ENCODE measurements around the gene IGF2BP2.

GRCh38 chr3:185630182-185630622, 194.6 kb downstream of the IGF2BP2 start:
- TF ChIP-seq POLR2A (IDR thresholded peaks at IDR 0.05; ENCODE audit: low read length): no peak
- TF ChIP-seq GATA1 (IDR thresholded peaks at IDR 0.05; ENCODE audit: low read depth, low read length): no peak
